K562 (cell line): ENCODE measurements around the gene TLCD4. TPM values are rescaled to one million over a fixed set of nuclear protein-coding genes. Genes with fewer than 3 reads are reported as not detected.

Experiments used
- ARID1B ChIP-seq: fragments of 450-650 bp; IDR thresholded peaks from 2 replicates; pipeline ENCODE4 v1.6.1; 2016; ENCODE audit warnings: antibody characterized with exemption, mild to moderate bottlenecking, inconsistent platforms
- ARNT ChIP-seq, 2 experiments: fragments of 450-650 bp; IDR thresholded peaks; 2 replicates each; pipeline ENCODE4 v1.6.1; 2016; ENCODE audit warnings: mild to moderate bottlenecking in 1 of 2
- BRD9 ChIP-seq: fragments of 450-650 bp; IDR thresholded peaks from 2 replicates; pipeline ENCODE4 v1.6.1; 2018; ENCODE audit warnings: low read depth; ENCODE audit not compliant: partially characterized antibody
- CBFA2T3 ChIP-seq: fragments of 450-650 bp; IDR thresholded peaks from 2 replicates; pipeline ENCODE4 v1.6.1; 2017
- CBX8 ChIP-seq: fragments of 200-600 bp; sonication (generic); IDR thresholded peaks from 2 replicates; pipeline ENCODE4 v1.6.1; 2012; ENCODE audit warnings: borderline replicate concordance, mixed run types, low read depth, mild to moderate bottlenecking, moderate library complexity, mixed read lengths, low read length, control low read depth, inconsistent platforms; ENCODE audit not compliant: poor library complexity, severe bottlenecking; ENCODE audit errors: extremely low read depth
- CCNT2 ChIP-seq: IDR thresholded peaks from 2 replicates; pipeline ENCODE4 v1.6.1; 2011; ENCODE audit warnings: borderline replicate concordance, low read depth, mild to moderate bottlenecking, moderate library complexity, mixed read lengths, low read length; ENCODE audit not compliant: insufficient read length; ENCODE audit errors: extremely low read depth
- CHAMP1 ChIP-seq: fragments of 450-650 bp; IDR thresholded peaks from 2 replicates; pipeline ENCODE4 v1.6.1; 2016; ENCODE audit warnings: mild to moderate bottlenecking
- CREB1 ChIP-seq, 2 experiments: sonication (generic) in 1 of 2; formaldehyde crosslinking in 1 of 2; IDR thresholded peaks; 2 replicates each; pipeline versions ENCODE4 v1.6.1 to v1.8.0; 2012 to 2022; ENCODE audit warnings: inconsistent platforms in 1 of 2, mild to moderate bottlenecking in 1 of 2, missing genetic modification reagents in 1 of 2, moderate library complexity in 1 of 2
- FOXM1 ChIP-seq, 2 experiments: fragments of 450-650 bp in 1 of 2; sonication (generic) in 1 of 2; formaldehyde crosslinking in 1 of 2; IDR thresholded peaks; 2 replicates each; pipeline versions ENCODE4 v1.6.1 to v1.9.0; 2017 to 2022; ENCODE audit warnings: low read depth in 2 of 2, mild to moderate bottlenecking in 2 of 2, missing genetic modification reagents in 1 of 2, moderate library complexity in 1 of 2
- GABPB2 ChIP-seq: fragments of 250-450 bp; sonication (Bioruptor Pico); conservative IDR thresholded peaks from 2 replicates; pipeline ENCODE4 v1.5.1; 2021; ENCODE audit warnings: mild to moderate bottlenecking
- GATA2 ChIP-seq: sonication (generic); formaldehyde crosslinking; IDR thresholded peaks from 2 replicates; pipeline ENCODE4 v1.4.0; 2020; ENCODE audit warnings: mild to moderate bottlenecking, missing genetic modification reagents
- GTF2F1 ChIP-seq: IDR thresholded peaks from 2 replicates; pipeline ENCODE4 v1.6.1; 2011; ENCODE audit warnings: low read depth, low read length, improper control_type of control experiment
- HMGN3 ChIP-seq: IDR thresholded peaks from 2 replicates; pipeline ENCODE4 v1.6.1; 2011; ENCODE audit warnings: borderline replicate concordance, low read depth, mild to moderate bottlenecking, mixed read lengths, low read length; ENCODE audit not compliant: insufficient read length; ENCODE audit errors: extremely low read depth
- MAFK ChIP-seq: IDR thresholded peaks from 2 replicates; pipeline ENCODE4 v1.6.1; 2011; ENCODE audit warnings: low read length, improper control_type of control experiment
- MTA2 ChIP-seq: fragments of 450-650 bp; IDR thresholded peaks from 2 replicates; pipeline ENCODE4 v1.6.1; 2016; ENCODE audit warnings: low read depth
- RCOR1 ChIP-seq, 2 experiments: IDR thresholded peaks; 2 replicates each; pipeline ENCODE4 v1.6.1; 2012; ENCODE audit warnings: low read depth in 2 of 2, low read length in 2 of 2, borderline replicate concordance in 1 of 2, improper control_type of control experiment in 1 of 2
- RNF2 ChIP-seq: sonication (generic); IDR thresholded peaks from 2 replicates; pipeline ENCODE4 v1.6.1; 2016
- TRIM24 ChIP-seq, 2 experiments: fragments of 450-650 bp; IDR thresholded peaks; 2 replicates each; pipeline ENCODE4 v1.6.1; 2016
- ZNF778 ChIP-seq: fragments of 450-650 bp; formaldehyde crosslinking; IDR thresholded peaks from 2 replicates; pipeline ENCODE4 v1.4.0; 2020; ENCODE audit warnings: mild to moderate bottlenecking, moderate library complexity
- polyA plus RNA-seq, 8 experiments: library from polyadenylated mRNA; depleted of rRNA in 4 of 8; stranded (reverse) in 5 of 8; unstranded in 3 of 8; fragments of >200 nt; fragmentation: Nextera tagmentation in 2 of 8; fragmentation: Illumina TruSeq in 1 of 8; extraction: Ambion mirVana in 2 of 8; extraction: Trizol in 1 of 8; gene quantifications; 2 replicates each; pipeline versions ENCODE4 v1.2.1 to v1.2.3, GENCODE V29; 2011 to 2014; ENCODE audit warnings: inconsistent platforms in 1 of 8, missing spikeins in 1 of 8
- total RNA-seq, 7 experiments: library from RNA; depleted of rRNA in 6 of 7; stranded (reverse); fragments of >200 nt in 6 of 7; fragmentation: Illumina TruSeq in 2 of 7; extraction: Trizol in 2 of 7; gene quantifications; 2 replicates each; pipeline versions ENCODE4 v1.2.1 to v1.2.3, GENCODE V29; 2011 to 2021; ENCODE audit warnings: low replicate concordance in 1 of 7
- TF ChIP-seq, protein P1 (sequence below): sonication (generic); IDR thresholded peaks from 2 replicates; pipeline ENCODE4 v1.6.1; 2016
- TF ChIP-seq, protein P2 (sequence below): IDR thresholded peaks from 2 replicates; pipeline ENCODE4 v1.6.1; 2012; ENCODE audit warnings: low read depth, low read length, improper control_type of control experiment, borderline replicate concordance
- TF ChIP-seq, protein P3 (sequence below): sonication (generic); formaldehyde crosslinking; IDR thresholded peaks from 2 replicates; pipeline ENCODE4 v1.8.1; 2023; ENCODE audit warnings: mild to moderate bottlenecking, missing genetic modification reagents

Gene TLCD4
- total and polyA plus RNA-seq, 9 of the 15 experiments (the other 6 are each of a cell fraction or from before 2014, with no cell fraction given), result 3.5 to 19.8 (median 7.6) TPM

GRCh38 chr1:95115708-95116137 lies 1.4 kb upstream of the TLCD4 start (continued):
- TF ChIP-seq, protein P1, sequence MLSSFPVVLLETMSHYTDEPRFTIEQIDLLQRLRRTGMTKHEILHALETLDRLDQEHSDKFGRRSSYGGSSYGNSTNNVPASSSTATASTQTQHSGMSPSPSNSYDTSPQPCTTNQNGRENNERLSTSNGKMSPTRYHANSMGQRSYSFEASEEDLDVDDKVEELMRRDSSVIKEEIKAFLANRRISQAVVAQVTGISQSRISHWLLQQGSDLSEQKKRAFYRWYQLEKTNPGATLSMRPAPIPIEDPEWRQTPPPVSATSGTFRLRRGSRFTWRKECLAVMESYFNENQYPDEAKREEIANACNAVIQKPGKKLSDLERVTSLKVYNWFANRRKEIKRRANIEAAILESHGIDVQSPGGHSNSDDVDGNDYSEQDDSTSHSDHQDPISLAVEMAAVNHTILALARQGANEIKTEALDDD, result peak; percentile 51; the same call in 1 of the 2 replicates
- TF ChIP-seq GATA2 (CRISPR knock-in tag), result peak; percentile 81
- TF ChIP-seq ARID1B, result peak; percentile 97
- TF ChIP-seq CCNT2, result peak; percentile 73
- TF ChIP-seq HMGN3, result no peak
- TF ChIP-seq RCOR1 (IDR thresholded peaks at IDR 0.05; ENCODE audit: borderline replicate concordance in 1 of 2, low read depth in 2 of 2, low read length in 2 of 2), result peak in 1 of 2 experiments; percentile 60; a peak in 2 of 4 replicates
- peak; percentile 61; the same call in 1 of the 2 replicates for TF ChIP-seq CREB1 (IDR thresholded peaks at IDR 0.05)
- TF ChIP-seq CREB1 (CRISPR knock-in tag; IDR thresholded peaks at IDR 0.05), result no peak
- TF ChIP-seq ZNF778 (CRISPR knock-in tag), result no peak
- peak; percentile 86 for TF ChIP-seq MTA2
- no peak for TF ChIP-seq CBX8
- TF ChIP-seq, protein P2, sequence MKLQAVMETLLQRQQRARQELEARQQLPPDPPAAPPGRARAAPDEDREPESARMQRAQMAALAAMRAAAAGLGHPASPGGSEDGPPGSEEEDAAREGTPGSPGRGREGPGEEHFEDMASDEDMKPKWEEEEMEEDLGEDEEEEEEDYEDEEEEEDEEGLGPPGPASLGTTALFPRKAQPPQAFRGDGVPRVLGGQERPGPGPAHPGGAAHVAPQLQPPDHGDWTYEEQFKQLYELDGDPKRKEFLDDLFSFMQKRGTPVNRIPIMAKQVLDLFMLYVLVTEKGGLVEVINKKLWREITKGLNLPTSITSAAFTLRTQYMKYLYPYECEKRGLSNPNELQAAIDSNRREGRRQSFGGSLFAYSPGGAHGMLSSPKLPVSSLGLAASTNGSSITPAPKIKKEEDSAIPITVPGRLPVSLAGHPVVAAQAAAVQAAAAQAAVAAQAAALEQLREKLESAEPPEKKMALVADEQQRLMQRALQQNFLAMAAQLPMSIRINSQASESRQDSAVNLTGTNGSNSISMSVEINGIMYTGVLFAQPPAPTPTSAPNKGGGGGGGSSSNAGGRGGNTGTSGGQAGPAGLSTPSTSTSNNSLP, result peak; percentile 94
- TF ChIP-seq ARNT (IDR thresholded peaks at IDR 0.05), result peak; percentile 24 to 61; a peak in 1 of 4 replicates
- TF ChIP-seq TRIM24 (IDR thresholded peaks at IDR 0.05), result peak; percentile 88 to 94
- TF ChIP-seq FOXM1 (IDR thresholded peaks at IDR 0.05; ENCODE audit: low read depth), result peak; percentile 88
- no peak for TF ChIP-seq FOXM1 (CRISPR knock-in tag; IDR thresholded peaks at IDR 0.05; ENCODE audit: low read depth)
- TF ChIP-seq MAFK, result no peak
- TF ChIP-seq GTF2F1, result no peak
- TF ChIP-seq BRD9, result peak; percentile 53
- TF ChIP-seq RNF2, result peak; percentile 27; the same call in 1 of the 2 replicates
- TF ChIP-seq CBFA2T3, result peak; percentile 99
- peak; percentile 51; the same call in 1 of the 2 replicates for TF ChIP-seq CHAMP1
- TF ChIP-seq GABPB2 (CRISPR knock-in tag), result no peak
- TF ChIP-seq, protein P3, sequence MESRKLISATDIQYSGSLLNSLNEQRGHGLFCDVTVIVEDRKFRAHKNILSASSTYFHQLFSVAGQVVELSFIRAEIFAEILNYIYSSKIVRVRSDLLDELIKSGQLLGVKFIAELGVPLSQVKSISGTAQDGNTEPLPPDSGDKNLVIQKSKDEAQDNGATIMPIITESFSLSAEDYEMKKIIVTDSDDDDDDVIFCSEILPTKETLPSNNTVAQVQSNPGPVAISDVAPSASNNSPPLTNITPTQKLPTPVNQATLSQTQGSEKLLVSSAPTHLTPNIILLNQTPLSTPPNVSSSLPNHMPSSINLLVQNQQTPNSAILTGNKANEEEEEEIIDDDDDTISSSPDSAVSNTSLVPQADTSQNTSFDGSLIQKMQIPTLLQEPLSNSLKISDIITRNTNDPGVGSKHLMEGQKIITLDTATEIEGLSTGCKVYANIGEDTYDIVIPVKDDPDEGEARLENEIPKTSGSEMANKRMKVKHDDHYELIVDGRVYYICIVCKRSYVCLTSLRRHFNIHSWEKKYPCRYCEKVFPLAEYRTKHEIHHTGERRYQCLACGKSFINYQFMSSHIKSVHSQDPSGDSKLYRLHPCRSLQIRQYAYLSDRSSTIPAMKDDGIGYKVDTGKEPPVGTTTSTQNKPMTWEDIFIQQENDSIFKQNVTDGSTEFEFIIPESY (CRISPR knock-in tag), result 0 out of 2 replicates have a peak, but pooled peaks have one; percentile 12
